GM12865 (cell line): ENCODE results near the gene RPA3.

Source experiments
- DNase-seq: peaks from one replicate; pipeline ENCODE4 v3.0.0; 2010; ENCODE audit warnings: low read depth
- H3K4me3 ChIP-seq: 2 replicates; pipeline ENCODE4 v1.5.1; 2011; ENCODE audit warnings: mild to moderate bottlenecking, low read depth, low read length, control low read depth
- CTCF ChIP-seq: IDR thresholded peaks from 2 replicates; pipeline ENCODE4 v1.5.1; 2011; ENCODE audit warnings: low read length, control low read depth, low read depth, inconsistent platforms; ENCODE audit not compliant: insufficient read depth; ENCODE audit errors: missing control alignments

RPA3 gene

GRCh38 chr7:7704867-7705266 is 13.5 kb downstream of the RPA3 start:
- no peak overlapping the region for H3K4me3 ChIP-seq
- no peak for DNase-seq
- no peak for TF ChIP-seq CTCF

GRCh38 chr7:7703427-7703826 is 15.0 kb downstream of the RPA3 start:
- no peak for DNase-seq
- no peak overlapping the region for H3K4me3 ChIP-seq
- TF ChIP-seq CTCF, result no peak

GRCh38 chr7:7702826-7703225 is 15.6 kb downstream of the RPA3 start:
- TF ChIP-seq CTCF, result no peak
- DNase-seq, result no peak
- no peak overlapping the region for H3K4me3 ChIP-seq

- DNase-seq, result peak; percentile 37
- no peak for TF ChIP-seq CTCF
- no peak overlapping the region for H3K4me3 ChIP-seq
Observed at GRCh38 chr7:7701527-7701926, 16.9 kb downstream of the RPA3 start.

GRCh38 chr7:7699970-7700369 is 18.4 kb downstream of the RPA3 start:
- no peak for DNase-seq
- TF ChIP-seq CTCF, result no peak
- H3K4me3 ChIP-seq, result no peak overlapping the region

- TF ChIP-seq CTCF, result no peak
- H3K4me3 ChIP-seq, result no peak overlapping the region
- no peak for DNase-seq
Observed at GRCh38 chr7:7699380-7699779, 19.0 kb downstream of the RPA3 start.

- no peak for DNase-seq
- TF ChIP-seq CTCF, result no peak
- H3K4me3 ChIP-seq, result no peak overlapping the region
Observed at GRCh38 chr7:7698930-7699329, 19.5 kb downstream of the RPA3 start.
